ENCODE measurements around the gene LMX1A. TPM values are rescaled to one million over a fixed set of nuclear protein-coding genes. Genes with fewer than 3 reads are reported as not detected.

Gene LMX1A
- total RNA-seq, 1 donor from 2014 or later = not detected

- FAIRE-seq = no peak
- Histone ChIP-seq H3K27me3 (ENCODE audit: control insufficient read depth, insufficient read depth, low read length) (no peaks in the 10 kb centered on the region), H3K4me3 (ENCODE audit: low read depth, low read length) (no peak overlapping the region), H3K36me3 (ENCODE audit: control insufficient read depth, insufficient read depth, low read length) (no peaks in the 10 kb centered on the region)
- no peak for TF ChIP-seq CTCF (IDR thresholded peaks at IDR 0.05; ENCODE audit: insufficient read depth, low read length, severe bottlenecking)
- DNase-seq (ENCODE audit: low read depth) = peak; percentile 57
These were observed 39.0 kb upstream of the LMX1A start for GRCh38 chr1:165395478-165395877.

- Histone ChIP-seq H3K36me3 (ENCODE audit: control insufficient read depth, insufficient read depth, low read length) (no peaks in the 10 kb centered on the region), H3K4me3 (ENCODE audit: low read depth, low read length) (no peak overlapping the region), H3K27me3 (ENCODE audit: control insufficient read depth, insufficient read depth, low read length) (peaks cover 6% of the 10 kb centered on the region)
- DNase-seq (ENCODE audit: low read depth) (peak; percentile 49), FAIRE-seq (peak; percentile 72)
- TF ChIP-seq CTCF (IDR thresholded peaks at IDR 0.05; ENCODE audit: insufficient read depth, low read length, severe bottlenecking) = peak; percentile 88
These were observed 36.4 kb upstream of the LMX1A start for GRCh38 chr1:165392634-165393571.

- DNase-seq (ENCODE audit: low read depth) (no peak), FAIRE-seq (no peak)
- Histone ChIP-seq H3K36me3 (ENCODE audit: control insufficient read depth, insufficient read depth, low read length) (no peaks in the 10 kb centered on the region), H3K27me3 (ENCODE audit: control insufficient read depth, insufficient read depth, low read length) (peaks cover 9% of the 10 kb centered on the region), H3K4me3 (ENCODE audit: low read depth, low read length) (no peak overlapping the region)
- TF ChIP-seq CTCF (IDR thresholded peaks at IDR 0.05; ENCODE audit: insufficient read depth, low read length, severe bottlenecking) = no peak
These were observed 33.1 kb upstream of the LMX1A start for GRCh38 chr1:165389609-165390008.

- DNase-seq (ENCODE audit: low read depth) (no peak), FAIRE-seq (no peak)
- Histone ChIP-seq H3K27me3 (ENCODE audit: control insufficient read depth, insufficient read depth, low read length) (peaks cover 9% of the 10 kb centered on the region), H3K4me3 (ENCODE audit: low read depth, low read length) (no peak overlapping the region), H3K36me3 (ENCODE audit: control insufficient read depth, insufficient read depth, low read length) (no peaks in the 10 kb centered on the region)
- no peak for TF ChIP-seq CTCF (IDR thresholded peaks at IDR 0.05; ENCODE audit: insufficient read depth, low read length, severe bottlenecking)
These were observed 31.4 kb upstream of the LMX1A start for GRCh38 chr1:165387961-165388360.

- FAIRE-seq (no peak), DNase-seq (ENCODE audit: low read depth) (no peak)
- Histone ChIP-seq H3K4me3 (ENCODE audit: low read depth, low read length) (no peak overlapping the region), H3K27me3 (ENCODE audit: control insufficient read depth, insufficient read depth, low read length) (peaks cover 9% of the 10 kb centered on the region), H3K36me3 (ENCODE audit: control insufficient read depth, insufficient read depth, low read length) (no peaks in the 10 kb centered on the region)
- no peak for TF ChIP-seq CTCF (IDR thresholded peaks at IDR 0.05; ENCODE audit: insufficient read depth, low read length, severe bottlenecking)
These were observed 31.0 kb upstream of the LMX1A start for GRCh38 chr1:165387505-165387904.

Data from bronchial epithelial cell (primary cell).